ENCODE data around the gene LHFPL2. TPM values are rescaled to one million over a fixed set of nuclear protein-coding genes. Genes with fewer than 3 reads are reported as not detected.

LHFPL2 gene
- total and polyA plus RNA-seq, 2 donors (not counting 1 experiment from before 2014, with no cell fraction given) = 3.8 to 35.5 TPM

DNA sequence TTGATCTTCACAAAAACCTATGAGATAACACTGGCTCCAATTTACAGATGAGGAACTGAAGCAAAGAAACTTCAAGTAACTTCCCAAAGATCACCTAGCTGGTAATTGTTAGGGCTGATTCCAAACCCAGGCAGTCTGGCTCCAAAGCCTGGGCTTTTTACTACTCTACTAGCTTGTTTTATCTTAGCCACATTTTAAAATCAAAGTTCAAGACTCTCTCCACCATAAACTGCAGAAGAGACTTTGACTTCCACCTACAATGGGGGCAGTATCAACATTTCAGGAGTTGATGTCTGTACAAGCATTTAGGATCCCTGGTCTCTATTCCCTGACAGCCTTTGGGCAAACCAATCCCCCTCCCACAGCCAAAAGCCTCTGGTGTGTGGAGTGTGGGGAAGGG, 33.8 kb downstream of the LHFPL2 start:
- Mint-ChIP-seq H3K27ac (no peak overlapping the region), H3K4me1 (no peaks in the 10 kb centered on the region), H3K9me3 (ENCODE audit: insufficient read depth) (no peaks in the 10 kb centered on the region), H3K4me3 (no peak overlapping the region), H3K27me3 (no peaks in the 10 kb centered on the region)
- Histone ChIP-seq H3K9me3 (ENCODE audit: control extremely low read depth in 1 of 3, control insufficient read depth in 2 of 3, insufficient read depth in 1 of 3, low read length in 2 of 3) (no peaks in the 10 kb centered on the region), H3K4me2 (replicated peaks; ENCODE audit: low read depth, low read length, poor library complexity, severe bottlenecking) (no peak overlapping the region), H4K20me1 (ENCODE audit: control insufficient read depth, insufficient read depth, low read length, poor library complexity, severe bottlenecking) (no peaks in the 10 kb centered on the region), H3K79me2 (ENCODE audit: control insufficient read depth, insufficient read depth, low read length) (no peaks in the 10 kb centered on the region), H3K27ac (ENCODE audit: low read length in 2 of 2) (no peak overlapping the region), H3K36me3 (replicated peaks in 1 of 2; ENCODE audit: control extremely low read depth in 1 of 2, control insufficient read depth in 1 of 2, extremely low read depth in 1 of 2, insufficient read depth in 2 of 2, low read length in 1 of 2) (peaks cover 1 to 4% of the 10 kb centered on the region in 2 experiments), H2AFZ (ENCODE audit: insufficient read depth, low read depth, low read length, poor library complexity, severe bottlenecking) (no peak overlapping the region), H3K27me3 (replicated peaks in 1 of 4; ENCODE audit: control extremely low read depth in 1 of 4, control insufficient read depth in 3 of 4, insufficient read depth in 4 of 4, low read length in 3 of 4) (no peaks in the 10 kb centered on the region), H3K4me1 (ENCODE audit: control insufficient read depth in 2 of 2, insufficient read depth in 2 of 2, low read length in 2 of 2) (no peaks in the 10 kb centered on the region), H3K9ac (ENCODE audit: low read length) (no peak overlapping the region), H3K4me3 (ENCODE audit: control extremely low read depth in 1 of 5, extremely low read depth in 1 of 5, insufficient read depth in 1 of 5, low read depth in 2 of 5, low read length in 4 of 5) (no peak overlapping the region)
- POLR2A ChIA-PET = no interaction called here
- ATAC-seq (ENCODE audit: low read depth) = no peak
- TF ChIP-seq, protein P1, sequence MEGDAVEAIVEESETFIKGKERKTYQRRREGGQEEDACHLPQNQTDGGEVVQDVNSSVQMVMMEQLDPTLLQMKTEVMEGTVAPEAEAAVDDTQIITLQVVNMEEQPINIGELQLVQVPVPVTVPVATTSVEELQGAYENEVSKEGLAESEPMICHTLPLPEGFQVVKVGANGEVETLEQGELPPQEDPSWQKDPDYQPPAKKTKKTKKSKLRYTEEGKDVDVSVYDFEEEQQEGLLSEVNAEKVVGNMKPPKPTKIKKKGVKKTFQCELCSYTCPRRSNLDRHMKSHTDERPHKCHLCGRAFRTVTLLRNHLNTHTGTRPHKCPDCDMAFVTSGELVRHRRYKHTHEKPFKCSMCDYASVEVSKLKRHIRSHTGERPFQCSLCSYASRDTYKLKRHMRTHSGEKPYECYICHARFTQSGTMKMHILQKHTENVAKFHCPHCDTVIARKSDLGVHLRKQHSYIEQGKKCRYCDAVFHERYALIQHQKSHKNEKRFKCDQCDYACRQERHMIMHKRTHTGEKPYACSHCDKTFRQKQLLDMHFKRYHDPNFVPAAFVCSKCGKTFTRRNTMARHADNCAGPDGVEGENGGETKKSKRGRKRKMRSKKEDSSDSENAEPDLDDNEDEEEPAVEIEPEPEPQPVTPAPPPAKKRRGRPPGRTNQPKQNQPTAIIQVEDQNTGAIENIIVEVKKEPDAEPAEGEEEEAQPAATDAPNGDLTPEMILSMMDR (IDR thresholded peaks at IDR 0.05) = no peak
- no peak for TF ChIP-seq EZH2 (IDR thresholded peaks at IDR 0.05; ENCODE audit: borderline replicate concordance, insufficient read depth, low read depth, low read length, poor library complexity, severe bottlenecking)
- intact Hi-C loops (cut with micrococcal nuclease) = no loop called here
- DNase-seq = no peak
- CTCF ChIA-PET = no interaction called here

DNA sequence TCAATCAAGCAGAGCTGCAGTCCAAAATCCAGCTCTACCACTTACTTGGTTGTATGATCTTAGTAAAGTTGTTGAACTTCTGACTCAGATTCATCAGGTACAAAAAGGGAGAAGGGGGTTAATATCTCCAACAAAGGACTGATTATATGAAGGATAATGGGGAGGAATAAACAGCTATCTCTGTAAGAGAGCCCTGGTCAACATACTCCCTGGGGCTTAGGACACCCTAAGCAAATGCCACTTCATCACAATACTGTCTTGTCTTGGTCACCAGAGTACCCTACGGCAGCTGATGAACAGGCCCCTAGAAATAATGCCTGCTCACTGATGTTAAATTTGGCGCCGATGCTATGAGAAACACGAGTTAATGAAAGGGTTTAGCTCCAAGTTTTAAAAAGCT, 34.8 kb downstream of the LHFPL2 start:
- H3K27ac Mint-ChIP-seq = no peak overlapping the region

More for the DNA sequence above, 34.8 kb downstream of the LHFPL2 start:
- H3K27me3 Mint-ChIP-seq = no peaks in the 10 kb centered on the region
- Histone ChIP-seq H3K27ac (ENCODE audit: low read length in 2 of 2) (no peak overlapping the region), H4K20me1 (ENCODE audit: control insufficient read depth, insufficient read depth, low read length, poor library complexity, severe bottlenecking) (no peaks in the 10 kb centered on the region), H3K27me3 (replicated peaks in 1 of 4; ENCODE audit: control extremely low read depth in 1 of 4, control insufficient read depth in 3 of 4, insufficient read depth in 4 of 4, low read length in 3 of 4) (no peaks in the 10 kb centered on the region), H3K9ac (ENCODE audit: low read length) (no peak overlapping the region), H3K4me3 (ENCODE audit: control extremely low read depth in 1 of 5, extremely low read depth in 1 of 5, insufficient read depth in 1 of 5, low read depth in 2 of 5, low read length in 4 of 5) (no peak overlapping the region), H3K9me3 (ENCODE audit: control extremely low read depth in 1 of 3, control insufficient read depth in 2 of 3, insufficient read depth in 1 of 3, low read length in 2 of 3) (no peaks in the 10 kb centered on the region), H3K4me2 (replicated peaks; ENCODE audit: low read depth, low read length, poor library complexity, severe bottlenecking) (no peak overlapping the region), H2AFZ (ENCODE audit: insufficient read depth, low read depth, low read length, poor library complexity, severe bottlenecking) (no peak overlapping the region), H3K79me2 (ENCODE audit: control insufficient read depth, insufficient read depth, low read length) (no peaks in the 10 kb centered on the region), H3K36me3 (replicated peaks in 1 of 2; ENCODE audit: control extremely low read depth in 1 of 2, control insufficient read depth in 1 of 2, extremely low read depth in 1 of 2, insufficient read depth in 2 of 2, low read length in 1 of 2) (peaks cover 1 to 4% of the 10 kb centered on the region in 2 experiments), H3K4me1 (ENCODE audit: control insufficient read depth in 2 of 2, insufficient read depth in 2 of 2, low read length in 2 of 2) (no peaks in the 10 kb centered on the region)
- ChIA-PET CTCF (no interaction called here), POLR2A (no interaction called here)
- no peak for TF ChIP-seq EZH2 (IDR thresholded peaks at IDR 0.05; ENCODE audit: borderline replicate concordance, insufficient read depth, low read depth, low read length, poor library complexity, severe bottlenecking)
- TF ChIP-seq, protein P1 (IDR thresholded peaks at IDR 0.05) = no peak
- 33% methylated on average over 3 of the region's 4 CpGs for WGBS (ENCODE audit: insufficient coverage)
- DNase-seq = no peak
- no peaks in the 10 kb centered on the region for H3K4me1 Mint-ChIP-seq
- intact Hi-C loops (cut with micrococcal nuclease) = no loop called here
- ATAC-seq (ENCODE audit: low read depth) = no peak
- no peak overlapping the region for H3K4me3 Mint-ChIP-seq
- no peaks in the 10 kb centered on the region for H3K9me3 Mint-ChIP-seq (ENCODE audit: insufficient read depth)
